HT1080 (cell line): ENCODE measurements around the gene ZBTB8A. TPM values are rescaled to one million over a fixed set of nuclear protein-coding genes. Genes with fewer than 3 reads are reported as not detected.
A peak's percentile ranks its signal among the peaks of the same experiment; 100 is the strongest.
"Not testable (repeated sequence)": the region's sequence is repeated elsewhere in the genome, so short reads cannot be mapped to it uniquely, and the experiment has no call there.

Source experiments
- DNase-seq: peaks from one replicate; pipeline ENCODE4 v3.0.0-alpha.2; 2015; ENCODE audit warnings: low read depth
- total RNA-seq: library from RNA; depleted of rRNA; stranded (reverse); fragments of >200 nt; shearing (Covaris generic); gene quantifications from 2 replicates; pipeline ENCODE4 v1.2.3, GENCODE V29; 2014

ZBTB8A gene
- total RNA-seq, 1 experiment from 2014 or later, result 3.1 TPM

- no peak for DNase-seq
These were observed 2.5 kb upstream of the ZBTB8A start for GRCh38 chr1:32536764-32537163.

GRCh38 chr1:32539584-32540571, 651 bp downstream of the ZBTB8A start:
- peak; percentile 26 for DNase-seq

GRCh38 chr1:32540605-32541004, 1.4 kb downstream of the ZBTB8A start:
- no peak for DNase-seq

GRCh38 chr1:32541064-32541566, 1.9 kb downstream of the ZBTB8A start:
- DNase-seq, result no peak

GRCh38 chr1:32546611-32547010, 7.4 kb downstream of the ZBTB8A start:
- no peak for DNase-seq

GRCh38 chr1:32549616-32550015, 10.4 kb downstream of the ZBTB8A start:
- no peak for DNase-seq

- no peak for DNase-seq
These were observed 15.1 kb downstream of the ZBTB8A start for GRCh38 chr1:32554288-32554687.

GRCh38 chr1:32557035-32557434, 17.8 kb downstream of the ZBTB8A start:
- DNase-seq, result not testable (repeated sequence)

- DNase-seq, result no peak
These were observed 18.6 kb downstream of the ZBTB8A start for GRCh38 chr1:32557812-32558211.

GRCh38 chr1:32568929-32569328, 29.7 kb downstream of the ZBTB8A start:
- DNase-seq, result no peak

- DNase-seq, result no peak
These were observed 41.3 kb downstream of the ZBTB8A start for GRCh38 chr1:32580348-32581017.

GRCh38 chr1:32592943-32593342, 53.7 kb downstream of the ZBTB8A start:
- DNase-seq, result no peak

GRCh38 chr1:32600034-32600433, 60.8 kb downstream of the ZBTB8A start:
- DNase-seq, result no peak

GRCh38 chr1:32605711-32606424, 66.6 kb downstream of the ZBTB8A start:
- DNase-seq, result no peak

GRCh38 chr1:32606565-32607371, 67.5 kb downstream of the ZBTB8A start:
- DNase-seq, result no peak

- no peak for DNase-seq
These were observed 70.0 kb downstream of the ZBTB8A start for GRCh38 chr1:32609180-32609579.

GRCh38 chr1:32611859-32612188, 72.6 kb downstream of the ZBTB8A start:
- DNase-seq, result no peak

GRCh38 chr1:32612189-32612881, 73.1 kb downstream of the ZBTB8A start:
- no peak for DNase-seq

GRCh38 chr1:32613472-32613871, 74.2 kb downstream of the ZBTB8A start:
- no peak for DNase-seq

GRCh38 chr1:32618673-32619221, 79.5 kb downstream of the ZBTB8A start:
- DNase-seq, result no peak
